GM23338 (cell line): ENCODE measurements around the gene VEGFB. TPM values are rescaled to one million over a fixed set of nuclear protein-coding genes. Genes with fewer than 3 reads are reported as not detected.

Source experiments
- ATAC-seq: fragments of 200-7000 bp; cut with Tn5 transposase; 3 replicates; pipeline ENCODE4 v1.9.1; 2020
- DNase-seq: peaks from one replicate; pipeline ENCODE4 v3.0.0-alpha.2; 2015; ENCODE audit warnings: low spot score
- H2AFZ ChIP-seq: fragments of 200-600 bp; sonication (generic); 2 replicates; pipeline ENCODE4 v1.8.0; 2016; ENCODE audit warnings: antibody characterized with exemption, mild to moderate bottlenecking, moderate library complexity
- H3F3A ChIP-seq: fragments of 200-600 bp; sonication (generic); replicated peaks from 2 replicates; pipeline ENCODE4 v1.8.0; 2017; ENCODE audit warnings: antibody characterized with exemption, mixed run types, low read depth
- H3K27ac ChIP-seq: fragments of 200-600 bp; sonication (generic); 2 replicates; pipeline ENCODE4 v1.6.1; 2016; ENCODE audit warnings: low read depth
- H3K27me3 ChIP-seq: fragments of 200-600 bp; sonication (generic); 2 replicates; pipeline ENCODE4 v1.8.0; 2016; ENCODE audit warnings: mild to moderate bottlenecking, mixed run types, moderate library complexity; ENCODE audit not compliant: insufficient read depth
- H3K36me3 ChIP-seq: fragments of 200-600 bp; sonication (generic); 2 replicates; pipeline ENCODE4 v1.8.0; 2016; ENCODE audit warnings: mild to moderate bottlenecking; ENCODE audit not compliant: insufficient read depth
- H3K4me1 ChIP-seq: fragments of 200-600 bp; sonication (generic); 2 replicates; pipeline ENCODE4 v1.8.0; 2016; ENCODE audit warnings: mild to moderate bottlenecking, moderate library complexity; ENCODE audit not compliant: insufficient read depth
- H3K4me2 ChIP-seq: fragments of 200-600 bp; sonication (generic); 2 replicates; pipeline ENCODE4 v1.7.1; 2017; ENCODE audit warnings: mixed run types
- H3K4me3 ChIP-seq: fragments of 200-600 bp; sonication (generic); 2 replicates; pipeline ENCODE4 v1.6.1; 2016; ENCODE audit warnings: mixed run types
- H3K79me2 ChIP-seq: fragments of 200-600 bp; sonication (generic); replicated peaks from 2 replicates; pipeline ENCODE4 v1.8.0; 2017; ENCODE audit warnings: mild to moderate bottlenecking; ENCODE audit not compliant: insufficient read depth
- H3K9me2 ChIP-seq: fragments of 200-600 bp; sonication (generic); 2 replicates; pipeline ENCODE4 v1.8.0; 2017; ENCODE audit not compliant: insufficient read depth
- H4K20me1 ChIP-seq: fragments of 200-600 bp; sonication (generic); replicated peaks from 2 replicates; pipeline ENCODE4 v1.8.0; 2017; ENCODE audit warnings: mild to moderate bottlenecking; ENCODE audit not compliant: insufficient read depth
- H3K27ac Mint-ChIP-seq: 2 replicates; pipeline ENCODE4 v1.8.0; 2020; ENCODE audit warnings: inconsistent platforms, mild to moderate bottlenecking, moderate library complexity, mixed read lengths
- H3K27me3 Mint-ChIP-seq: 3 replicates; pipeline ENCODE4 v1.8.0; 2022; ENCODE audit warnings: low read depth, mild to moderate bottlenecking, moderate library complexity, mixed read lengths, inconsistent platforms; ENCODE audit not compliant: insufficient read depth, poor library complexity
- H3K36me3 Mint-ChIP-seq: 3 replicates; pipeline ENCODE4 v1.8.0; 2021; ENCODE audit warnings: low read depth, mild to moderate bottlenecking, inconsistent platforms, moderate library complexity, mixed read lengths
- H3K4me1 Mint-ChIP-seq: 3 replicates; pipeline ENCODE4 v1.8.0; 2020; ENCODE audit warnings: mild to moderate bottlenecking, inconsistent platforms, mixed read lengths
- H3K4me3 Mint-ChIP-seq: 3 replicates; pipeline ENCODE4 v1.8.0; 2021; ENCODE audit warnings: moderate library complexity, mild to moderate bottlenecking, inconsistent platforms, mixed read lengths
- H3K9me3 Mint-ChIP-seq: 3 replicates; pipeline ENCODE4 v1.8.0; 2020; ENCODE audit warnings: moderate library complexity, mild to moderate bottlenecking, inconsistent platforms, mixed read lengths
- ETS1 ChIP-seq: IDR thresholded peaks from 2 replicates; pipeline ENCODE4 v1.6.1; 2016; ENCODE audit warnings: antibody characterized with exemption
- EZH2 ChIP-seq: fragments of 200-600 bp; sonication (generic); IDR thresholded peaks from one replicate; pipeline ENCODE4 v1.8.0; 2017; ENCODE audit warnings: antibody characterized with exemption, mild to moderate bottlenecking, low read depth; ENCODE audit not compliant: unreplicated experiment
- JUNB ChIP-seq: IDR thresholded peaks from one replicate; pipeline ENCODE4 v1.6.1; 2016; ENCODE audit warnings: antibody characterized with exemption; ENCODE audit not compliant: unreplicated experiment
- POLR2AphosphoS5 ChIP-seq: IDR thresholded peaks from 2 replicates; pipeline ENCODE4 v1.6.1; 2016; ENCODE audit warnings: antibody characterized with exemption, low read depth
- STAT1 ChIP-seq: IDR thresholded peaks from one replicate; pipeline ENCODE4 v1.6.1; 2016; ENCODE audit warnings: antibody characterized with exemption; ENCODE audit not compliant: unreplicated experiment
- ZNF114 ChIP-seq: fragments of 250-450 bp; sonication (Bioruptor Pico); IDR thresholded peaks from 2 replicates; pipeline ENCODE4 v1.5.0; 2020; ENCODE audit warnings: mild to moderate bottlenecking, moderate library complexity
- polyA plus RNA-seq: library from polyadenylated mRNA; unstranded; fragments of >200 nt; fragmentation: Nextera tagmentation; extraction: Ambion mirVana; gene quantifications from 2 replicates; pipeline ENCODE4 v1.2.1, GENCODE V29; 2016
- total RNA-seq: library from RNA; depleted of rRNA; stranded (reverse); fragments of >200 nt; shearing (Covaris generic); gene quantifications from 2 replicates; pipeline ENCODE4 v1.2.3, GENCODE V29; 2014
- TF ChIP-seq, protein P1 (sequence below): fragments of 250-450 bp; sonication (Bioruptor Pico); IDR thresholded peaks from 2 replicates; pipeline ENCODE4 v1.5.0; 2020; ENCODE audit warnings: mild to moderate bottlenecking, moderate library complexity

The VEGFB gene
- total and polyA plus RNA-seq, 2 experiments from 2014 or later, result 20.8 to 25.8 TPM

GRCh38 chr11:64248578-64248977 is 14.2 kb downstream of the VEGFB start (continued):
- TF ChIP-seq, protein P1, sequence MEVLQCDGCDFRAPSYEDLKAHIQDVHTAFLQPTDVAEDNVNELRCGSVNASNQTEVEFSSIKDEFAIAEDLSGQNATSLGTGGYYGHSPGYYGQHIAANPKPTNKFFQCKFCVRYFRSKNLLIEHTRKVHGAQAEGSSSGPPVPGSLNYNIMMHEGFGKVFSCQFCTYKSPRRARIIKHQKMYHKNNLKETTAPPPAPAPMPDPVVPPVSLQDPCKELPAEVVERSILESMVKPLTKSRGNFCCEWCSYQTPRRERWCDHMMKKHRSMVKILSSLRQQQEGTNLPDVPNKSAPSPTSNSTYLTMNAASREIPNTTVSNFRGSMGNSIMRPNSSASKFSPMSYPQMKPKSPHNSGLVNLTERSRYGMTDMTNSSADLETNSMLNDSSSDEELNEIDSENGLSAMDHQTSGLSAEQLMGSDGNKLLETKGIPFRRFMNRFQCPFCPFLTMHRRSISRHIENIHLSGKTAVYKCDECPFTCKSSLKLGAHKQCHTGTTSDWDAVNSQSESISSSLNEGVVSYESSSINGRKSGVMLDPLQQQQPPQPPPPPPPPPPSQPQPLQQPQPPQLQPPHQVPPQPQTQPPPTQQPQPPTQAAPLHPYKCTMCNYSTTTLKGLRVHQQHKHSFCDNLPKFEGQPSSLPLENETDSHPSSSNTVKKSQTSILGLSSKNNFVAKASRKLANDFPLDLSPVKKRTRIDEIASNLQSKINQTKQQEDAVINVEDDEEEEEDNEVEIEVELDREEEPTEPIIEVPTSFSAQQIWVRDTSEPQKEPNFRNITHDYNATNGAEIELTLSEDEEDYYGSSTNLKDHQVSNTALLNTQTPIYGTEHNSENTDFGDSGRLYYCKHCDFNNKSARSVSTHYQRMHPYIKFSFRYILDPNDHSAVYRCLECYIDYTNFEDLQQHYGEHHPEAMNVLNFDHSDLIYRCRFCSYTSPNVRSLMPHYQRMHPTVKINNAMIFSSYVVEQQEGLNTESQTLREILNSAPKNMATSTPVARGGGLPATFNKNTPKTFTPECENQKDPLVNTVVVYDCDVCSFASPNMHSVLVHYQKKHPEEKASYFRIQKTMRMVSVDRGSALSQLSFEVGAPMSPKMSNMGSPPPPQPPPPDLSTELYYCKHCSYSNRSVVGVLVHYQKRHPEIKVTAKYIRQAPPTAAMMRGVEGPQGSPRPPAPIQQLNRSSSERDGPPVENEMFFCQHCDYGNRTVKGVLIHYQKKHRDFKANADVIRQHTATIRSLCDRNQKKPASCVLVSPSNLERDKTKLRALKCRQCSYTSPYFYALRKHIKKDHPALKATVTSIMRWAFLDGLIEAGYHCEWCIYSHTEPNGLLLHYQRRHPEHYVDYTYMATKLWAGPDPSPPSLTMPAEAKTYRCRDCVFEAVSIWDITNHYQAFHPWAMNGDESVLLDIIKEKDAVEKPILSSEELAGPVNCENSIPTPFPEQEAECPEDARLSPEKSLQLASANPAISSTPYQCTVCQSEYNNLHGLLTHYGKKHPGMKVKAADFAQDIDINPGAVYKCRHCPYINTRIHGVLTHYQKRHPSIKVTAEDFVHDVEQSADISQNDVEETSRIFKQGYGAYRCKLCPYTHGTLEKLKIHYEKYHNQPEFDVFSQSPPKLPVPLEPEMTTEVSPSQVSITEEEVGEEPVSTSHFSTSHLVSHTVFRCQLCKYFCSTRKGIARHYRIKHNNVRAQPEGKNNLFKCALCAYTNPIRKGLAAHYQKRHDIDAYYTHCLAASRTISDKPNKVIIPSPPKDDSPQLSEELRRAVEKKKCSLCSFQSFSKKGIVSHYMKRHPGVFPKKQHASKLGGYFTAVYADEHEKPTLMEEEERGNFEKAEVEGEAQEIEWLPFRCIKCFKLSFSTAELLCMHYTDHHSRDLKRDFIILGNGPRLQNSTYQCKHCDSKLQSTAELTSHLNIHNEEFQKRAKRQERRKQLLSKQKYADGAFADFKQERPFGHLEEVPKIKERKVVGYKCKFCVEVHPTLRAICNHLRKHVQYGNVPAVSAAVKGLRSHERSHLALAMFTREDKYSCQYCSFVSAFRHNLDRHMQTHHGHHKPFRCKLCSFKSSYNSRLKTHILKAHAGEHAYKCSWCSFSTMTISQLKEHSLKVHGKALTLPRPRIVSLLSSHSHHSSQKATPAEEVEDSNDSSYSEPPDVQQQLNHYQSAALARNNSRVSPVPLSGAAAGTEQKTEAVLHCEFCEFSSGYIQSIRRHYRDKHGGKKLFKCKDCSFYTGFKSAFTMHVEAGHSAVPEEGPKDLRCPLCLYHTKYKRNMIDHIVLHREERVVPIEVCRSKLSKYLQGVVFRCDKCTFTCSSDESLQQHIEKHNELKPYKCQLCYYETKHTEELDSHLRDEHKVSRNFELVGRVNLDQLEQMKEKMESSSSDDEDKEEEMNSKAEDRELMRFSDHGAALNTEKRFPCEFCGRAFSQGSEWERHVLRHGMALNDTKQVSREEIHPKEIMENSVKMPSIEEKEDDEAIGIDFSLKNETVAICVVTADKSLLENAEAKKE, result no peak

DNA sequence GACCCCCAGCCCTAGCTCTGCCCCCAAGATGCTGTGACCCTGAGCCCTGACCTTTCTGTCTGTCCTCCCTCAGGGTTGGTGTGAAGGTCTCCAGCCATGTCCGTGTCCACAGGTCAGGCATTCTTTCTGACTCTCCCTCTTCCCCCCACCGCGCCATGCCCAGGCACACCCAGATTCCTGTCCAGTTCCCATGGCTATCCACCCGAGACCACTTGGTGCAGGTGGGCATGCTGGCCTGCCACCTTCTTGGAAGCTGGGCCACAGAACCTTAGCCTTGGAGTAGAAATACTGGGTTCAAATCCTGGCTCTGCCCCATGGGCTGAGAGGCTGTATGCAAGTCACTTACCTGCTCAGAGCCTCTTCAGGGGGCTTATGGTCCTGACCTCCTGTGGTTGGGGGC is 14.7 kb downstream of the VEGFB start:
- no peaks in the 10 kb centered on the region for H3K27me3 ChIP-seq
- H3K4me3 ChIP-seq, result peak overlapping the region; percentile 100; the same call in 1 of the 2 replicates
- no peak overlapping the region for H2AFZ ChIP-seq
- H3K4me1 ChIP-seq, result peaks cover 34% of the 10 kb centered on the region
- ATAC-seq (no peak), DNase-seq (no peak)
- peak overlapping the region; percentile 94 for H3K27ac Mint-ChIP-seq
- no peaks in the 10 kb centered on the region for H3K9me3 Mint-ChIP-seq
- H3K27me3 Mint-ChIP-seq, result peaks cover 34% of the 10 kb centered on the region
- H3K4me3 Mint-ChIP-seq, result peak overlapping the region; percentile 88
- peaks cover 7% of the 10 kb centered on the region for H3K36me3 Mint-ChIP-seq
- H3K9me2 ChIP-seq, result no peaks in the 10 kb centered on the region
- H4K20me1 ChIP-seq, result no peaks in the 10 kb centered on the region; the same call in none of the 2 replicates
- peak overlapping the region; percentile 100 for H3K4me2 ChIP-seq
- peaks cover 38% of the 10 kb centered on the region for H3F3A ChIP-seq
- H3K4me1 Mint-ChIP-seq, result peaks cover 40% of the 10 kb centered on the region
- TF ChIP-seq STAT1 (no peak), ETS1 (no peak), POLR2AphosphoS5 (no peak), JUNB (no peak), EZH2 (no peak), ZNF114 (CRISPR knock-in tag) (no peak)
- TF ChIP-seq, protein P1, result no peak
- peak overlapping the region; percentile 96 for H3K27ac ChIP-seq
- no peaks in the 10 kb centered on the region for H3K36me3 ChIP-seq
- H3K79me2 ChIP-seq, result peaks cover 33% of the 10 kb centered on the region
